ENCODE measurements around the gene RIMBP3C.
"Not testable (repeated sequence)": the region's sequence is repeated elsewhere in the genome, so short reads cannot be mapped to it uniquely, and the experiment has no call there.

GRCh38 chr22:21550008-21550677 lies 1.1 kb downstream of the RIMBP3C start:
- not testable (repeated sequence) for TF ChIP-seq POLR2A (IDR thresholded peaks at IDR 0.05; ENCODE audit: low read depth, low read length); POLR2AphosphoS5 (IDR thresholded peaks at IDR 0.05; ENCODE audit: low read depth, low read length); TAF1 (IDR thresholded peaks at IDR 0.05; ENCODE audit: borderline replicate concordance, low read depth, low read length)
